GM06990 (cell line): Measurements from ENCODE around the gene EIF2S3B.

Experiments used
- DNase-seq: peaks from one replicate; pipeline ENCODE4 v3.0.0-alpha.2; 2011; ENCODE audit not compliant: insufficient read length; ENCODE audit errors: extremely low read depth
- H3K27me3 ChIP-seq: replicated peaks from 2 replicates; pipeline ENCODE4 v1.6.0; 2011; ENCODE audit warnings: low read length; ENCODE audit not compliant: control insufficient read depth, insufficient read depth
- H3K36me3 ChIP-seq: 2 replicates; pipeline ENCODE4 v1.5.1; 2011; ENCODE audit warnings: low read length; ENCODE audit not compliant: control insufficient read depth, insufficient read depth
- H3K4me3 ChIP-seq: replicated peaks from 2 replicates; pipeline ENCODE4 v1.5.1; 2011; ENCODE audit warnings: low read depth, mild to moderate bottlenecking, control low read depth, low read length
- CTCF ChIP-seq: IDR thresholded peaks from 2 replicates; pipeline ENCODE4 v1.5.1; 2011; ENCODE audit warnings: low read length, control low read depth, mild to moderate bottlenecking, inconsistent platforms; ENCODE audit not compliant: insufficient read depth, poor library complexity, severe bottlenecking

The EIF2S3B gene

DNA sequence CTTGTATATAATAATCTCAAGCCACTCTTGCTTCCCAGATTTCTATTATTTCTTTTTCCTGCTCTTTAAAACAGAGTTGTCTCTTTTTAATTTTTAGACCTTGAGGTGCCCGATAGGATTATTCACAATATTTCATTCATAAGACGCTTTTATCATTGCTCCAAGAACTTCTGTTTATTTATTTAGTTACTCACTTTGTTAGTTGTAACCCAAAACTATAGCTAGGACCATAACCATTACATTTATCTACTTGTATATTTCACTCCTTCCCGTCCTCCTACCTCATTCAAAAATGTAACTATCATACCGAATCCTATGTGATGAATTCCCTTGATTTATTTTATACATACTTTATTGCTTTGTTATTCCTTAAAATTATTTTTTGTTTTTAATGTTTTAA, 7.1 kb downstream of the EIF2S3B start:
- no peak for TF ChIP-seq CTCF
- no peak for DNase-seq
- H3K4me3 ChIP-seq = no peak overlapping the region
- no peaks in the 10 kb centered on the region for H3K27me3 ChIP-seq
- H3K36me3 ChIP-seq = no peaks in the 10 kb centered on the region

- TF ChIP-seq CTCF = no peak
- no peaks in the 10 kb centered on the region for H3K36me3 ChIP-seq
- no peak for DNase-seq
- no peak overlapping the region for H3K4me3 ChIP-seq
- no peaks in the 10 kb centered on the region for H3K27me3 ChIP-seq
Measured at GRCh38 chr12:10521555-10521954, 15.9 kb downstream of the EIF2S3B start.

GRCh38 chr12:10528174-10528953, 22.7 kb downstream of the EIF2S3B start:
- Histone ChIP-seq H3K4me3 (no peak overlapping the region), H3K36me3 (no peaks in the 10 kb centered on the region), H3K27me3 (no peaks in the 10 kb centered on the region)
- TF ChIP-seq CTCF = no peak
- no peak for DNase-seq

DNA sequence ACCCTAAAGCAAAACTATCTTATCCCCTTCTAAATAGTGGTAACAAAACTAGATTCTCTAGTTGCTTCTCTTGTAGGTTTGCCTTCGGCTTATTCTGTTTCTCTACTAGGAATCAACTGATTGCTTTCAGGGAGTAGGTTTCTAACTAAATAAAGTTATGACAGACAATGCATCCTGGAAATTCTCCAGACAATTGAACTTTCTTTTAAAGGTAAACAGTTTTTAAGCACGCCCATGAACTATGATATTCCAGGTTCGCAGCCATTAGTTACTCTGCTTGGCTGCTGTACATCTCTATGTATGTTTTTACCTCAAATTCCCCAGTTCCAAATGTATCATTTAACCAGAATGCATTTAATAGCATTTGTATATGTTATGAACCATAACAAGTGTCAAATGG, 23.9 kb downstream of the EIF2S3B start:
- H3K27me3 ChIP-seq = no peaks in the 10 kb centered on the region
- no peak for TF ChIP-seq CTCF
- no peaks in the 10 kb centered on the region for H3K36me3 ChIP-seq
- DNase-seq = no peak
- H3K4me3 ChIP-seq = no peak overlapping the region

- no peak for TF ChIP-seq CTCF
- Histone ChIP-seq H3K4me3 (no peak overlapping the region), H3K36me3 (no peaks in the 10 kb centered on the region), H3K27me3 (no peaks in the 10 kb centered on the region)
- DNase-seq = no peak
Measured at GRCh38 chr12:10537721-10538120, 32.0 kb downstream of the EIF2S3B start.
